ENCODE results near the gene ABHD2.

- TF ChIP-seq CTCF (IDR thresholded peaks at IDR 0.05; ENCODE audit: borderline replicate concordance, extremely low read depth, low read length, poor library complexity, severe bottlenecking), result no peak
- no peak for TF ChIP-seq EZH2 (IDR thresholded peaks at IDR 0.05; ENCODE audit: borderline replicate concordance, low read depth, low read length, severe bottlenecking)
Observed at GRCh38 chr15:89200182-89200581, 111.9 kb downstream of the ABHD2 start.

Data from DND-41 (cell line).